Putamen (tissue), 1 donor: ENCODE data around the gene PLCH1.

ENCODE experiments used
- DNase-seq: peaks from one replicate; pipeline ENCODE4 v3.0.0-alpha.2; 2016; ENCODE audit warnings: low spot score

Gene PLCH1

GRCh38 chr3:155377847-155378246, 367.0 kb downstream of the PLCH1 start:
- peak; percentile 73 for DNase-seq

- DNase-seq = no peak
Measured at GRCh38 chr3:155377071-155377470, 367.8 kb downstream of the PLCH1 start.

DNA sequence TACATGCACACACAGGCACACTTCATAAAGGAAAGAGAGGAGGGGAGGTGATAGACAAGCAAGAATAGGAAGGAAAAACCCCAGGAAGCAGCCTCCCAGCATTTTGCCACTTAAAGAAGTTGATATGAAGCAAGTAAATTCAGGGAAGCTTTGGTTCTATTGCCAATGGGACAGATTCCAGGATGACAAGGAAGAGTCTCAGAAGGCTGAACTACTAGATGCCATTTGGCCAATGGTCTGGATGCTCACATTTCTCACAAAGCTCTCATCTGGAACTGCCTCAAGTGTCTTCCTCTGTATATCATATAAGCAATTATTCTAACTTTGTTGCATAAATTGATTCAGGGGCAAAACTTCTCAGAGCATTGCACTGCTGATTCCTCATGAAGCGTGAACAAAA, 372.6 kb downstream of the PLCH1 start:
- DNase-seq = no peak

DNA sequence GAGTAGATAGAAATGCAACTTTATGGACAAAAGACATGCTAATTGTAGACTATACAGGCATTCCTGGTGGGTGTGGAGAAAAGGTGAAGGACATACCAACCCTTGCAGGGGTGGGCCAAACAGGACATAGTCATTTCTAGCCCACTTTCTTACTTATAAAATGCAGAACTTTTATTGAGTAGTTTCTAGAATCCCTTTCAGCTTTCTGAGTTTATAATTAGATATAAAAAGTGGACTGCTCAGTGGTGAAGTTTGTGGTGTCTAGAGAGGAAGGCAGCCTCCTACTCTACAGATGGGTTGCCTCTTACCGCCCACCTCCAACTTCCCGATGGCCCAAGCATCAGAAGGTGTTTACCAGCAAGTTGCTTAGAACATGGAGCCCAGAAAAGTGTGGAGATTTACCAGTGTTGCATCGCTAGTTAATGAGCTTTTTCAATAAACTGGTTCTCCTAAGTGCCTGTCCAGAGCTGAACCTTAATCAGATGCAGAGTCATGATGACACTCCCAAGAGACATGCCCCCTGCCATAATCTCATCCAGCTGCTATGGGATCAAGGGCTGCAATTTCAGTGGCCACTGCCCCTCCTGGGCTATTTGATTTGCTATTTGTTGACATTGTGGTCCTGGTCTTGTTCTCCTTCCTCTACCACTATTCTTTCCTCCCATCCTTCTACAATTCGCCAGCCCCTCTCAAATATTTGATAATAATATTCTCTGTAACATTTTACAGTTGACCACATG, 373.9 kb downstream of the PLCH1 start:
- no peak for DNase-seq

GRCh38 chr3:155370198-155370597, 374.7 kb downstream of the PLCH1 start:
- peak; percentile 27 for DNase-seq

DNA sequence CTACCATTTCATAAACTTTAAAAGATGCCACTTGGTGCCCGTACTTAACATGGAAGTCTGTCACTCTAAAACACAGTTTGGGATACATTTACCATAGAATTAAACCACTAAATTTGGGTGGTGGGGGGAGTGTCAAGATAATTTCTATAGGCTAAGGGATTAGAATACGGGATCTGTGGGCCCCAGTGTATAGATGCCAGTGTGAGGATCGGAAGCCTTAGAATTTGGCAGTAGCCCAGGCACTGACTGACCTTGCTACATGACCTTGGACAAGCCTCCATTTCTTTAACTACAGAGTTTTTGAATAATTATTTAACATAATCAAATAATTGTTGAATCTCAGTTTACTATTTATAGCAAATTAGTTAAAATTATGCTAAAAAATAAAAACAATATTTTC, 375.1 kb downstream of the PLCH1 start:
- no peak for DNase-seq

DNA sequence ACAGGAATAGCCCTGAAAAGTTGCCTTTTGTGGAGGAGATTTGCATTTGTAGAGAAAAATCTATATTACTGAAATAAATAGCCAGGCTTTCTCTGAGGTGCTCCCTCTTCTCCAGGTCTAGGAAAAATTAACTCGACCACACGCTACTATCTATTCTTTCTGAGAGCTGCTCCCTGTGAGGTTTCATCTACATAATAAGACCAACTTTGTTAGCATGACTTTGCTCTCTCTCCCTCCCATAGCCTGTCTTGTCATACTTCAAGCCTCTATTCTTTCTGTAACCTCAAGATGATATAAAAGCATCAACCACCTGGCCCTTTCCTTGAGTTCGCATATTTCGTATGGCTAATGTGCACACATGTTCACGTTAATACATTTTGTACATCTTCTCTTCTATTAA, 375.6 kb downstream of the PLCH1 start:
- no peak for DNase-seq

DNA sequence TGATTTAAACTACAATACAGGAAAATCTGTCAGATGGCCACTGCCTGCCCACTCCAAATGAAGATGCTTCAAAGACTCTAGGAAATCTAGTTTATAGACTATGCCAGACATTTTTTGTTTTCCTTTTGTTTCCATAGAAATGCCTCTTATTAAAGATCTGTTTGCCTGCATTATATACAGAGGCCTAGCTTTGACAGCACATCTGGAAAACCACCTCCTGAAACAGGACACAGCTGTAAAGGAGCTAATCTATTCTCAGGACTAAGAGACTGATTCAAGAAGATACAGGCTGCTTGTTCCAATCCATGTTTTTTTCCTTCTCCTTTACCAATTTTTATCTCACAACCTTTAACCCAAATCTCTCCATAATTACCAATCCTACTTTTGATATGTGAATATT, 376.1 kb downstream of the PLCH1 start:
- DNase-seq = no peak

DNA sequence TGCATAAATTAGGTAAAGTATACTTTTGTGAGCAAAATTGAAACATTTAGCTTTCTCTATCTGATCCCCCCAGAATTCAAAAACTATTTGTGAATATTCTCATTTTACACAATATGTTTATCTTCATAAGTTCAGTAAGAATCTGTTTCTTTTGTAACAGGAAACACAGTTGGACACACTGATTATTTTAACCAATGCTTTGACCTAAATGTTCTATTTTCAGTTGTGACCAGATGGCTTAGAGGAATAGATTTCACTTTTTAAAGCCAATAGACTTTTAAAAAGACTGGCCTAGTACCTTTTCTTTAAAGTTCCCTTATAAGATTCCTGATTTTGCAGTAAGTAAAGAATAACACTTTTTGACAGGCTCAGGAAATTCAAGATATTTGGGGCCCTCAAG, 377.4 kb downstream of the PLCH1 start:
- DNase-seq = no peak

GRCh38 chr3:155365178-155365783, 379.6 kb downstream of the PLCH1 start:
- DNase-seq = no peak

- no peak for DNase-seq
Measured at GRCh38 chr3:155364492-155364891, 380.4 kb downstream of the PLCH1 start.

DNA sequence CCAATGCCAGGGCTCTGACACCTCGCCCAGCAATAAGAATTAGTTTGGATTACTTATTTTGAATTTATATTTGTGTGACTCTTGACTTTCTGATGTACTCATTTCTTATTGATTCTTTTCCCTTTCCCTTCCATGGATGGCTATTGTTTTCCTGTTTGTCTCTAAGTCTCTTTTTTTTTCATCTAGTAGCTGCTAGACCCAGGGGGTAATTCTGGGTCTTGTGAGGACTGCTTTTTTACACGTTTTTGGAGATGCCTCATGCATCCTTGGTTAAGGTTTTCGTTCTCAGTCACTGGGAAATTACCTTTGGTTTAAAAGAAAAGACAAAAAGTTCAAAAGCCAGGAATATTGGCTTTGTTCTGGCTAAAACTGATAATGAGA, 381.2 kb downstream of the PLCH1 start:
- DNase-seq = no peak

DNA sequence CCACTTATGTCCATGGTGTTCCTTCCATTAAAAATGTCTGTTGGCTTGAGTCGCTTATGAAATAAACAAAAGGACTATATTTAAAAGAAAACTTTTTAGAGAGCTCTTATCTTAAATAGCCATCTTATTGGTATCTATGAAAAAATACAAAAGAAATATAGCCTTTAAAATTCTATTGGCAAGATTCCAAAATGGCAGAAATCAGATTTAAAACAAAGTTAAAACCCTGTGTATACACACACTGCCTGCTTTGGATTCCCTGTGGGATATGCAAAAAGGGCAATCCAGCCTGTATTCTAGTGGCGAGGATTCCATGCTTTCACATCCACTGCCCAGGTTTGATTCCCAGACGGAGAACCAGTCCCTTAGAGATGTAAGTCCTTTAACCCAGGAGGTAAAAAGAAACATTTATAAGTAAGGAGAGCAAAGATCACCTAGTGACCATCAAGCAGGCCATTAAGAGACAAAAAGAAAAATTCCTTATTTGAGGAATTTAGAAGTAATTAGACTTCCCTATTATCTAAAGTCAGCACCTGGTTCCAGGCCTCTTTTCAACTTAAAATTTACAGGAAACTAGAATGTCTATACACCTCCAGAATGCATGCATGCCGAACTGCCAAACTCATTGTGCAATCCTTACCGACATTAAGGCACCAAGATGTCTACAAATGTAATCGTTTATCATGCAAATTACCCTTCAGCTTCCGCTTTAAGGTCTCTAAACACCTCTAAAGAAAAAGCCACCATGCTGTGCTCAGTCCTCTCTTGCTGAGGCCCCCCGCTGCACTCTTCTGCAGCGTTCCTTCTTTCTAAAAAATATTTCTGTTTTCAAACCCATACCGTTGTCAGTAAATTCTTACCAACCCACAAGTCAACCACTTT, 381.8 kb downstream of the PLCH1 start:
- DNase-seq = no peak

- no peak for DNase-seq
Measured at GRCh38 chr3:155360281-155360680, 384.6 kb downstream of the PLCH1 start.

GRCh38 chr3:155356594-155357370, 388.1 kb downstream of the PLCH1 start:
- DNase-seq = no peak

GRCh38 chr3:155354658-155355057, 390.2 kb downstream of the PLCH1 start:
- no peak for DNase-seq

DNA sequence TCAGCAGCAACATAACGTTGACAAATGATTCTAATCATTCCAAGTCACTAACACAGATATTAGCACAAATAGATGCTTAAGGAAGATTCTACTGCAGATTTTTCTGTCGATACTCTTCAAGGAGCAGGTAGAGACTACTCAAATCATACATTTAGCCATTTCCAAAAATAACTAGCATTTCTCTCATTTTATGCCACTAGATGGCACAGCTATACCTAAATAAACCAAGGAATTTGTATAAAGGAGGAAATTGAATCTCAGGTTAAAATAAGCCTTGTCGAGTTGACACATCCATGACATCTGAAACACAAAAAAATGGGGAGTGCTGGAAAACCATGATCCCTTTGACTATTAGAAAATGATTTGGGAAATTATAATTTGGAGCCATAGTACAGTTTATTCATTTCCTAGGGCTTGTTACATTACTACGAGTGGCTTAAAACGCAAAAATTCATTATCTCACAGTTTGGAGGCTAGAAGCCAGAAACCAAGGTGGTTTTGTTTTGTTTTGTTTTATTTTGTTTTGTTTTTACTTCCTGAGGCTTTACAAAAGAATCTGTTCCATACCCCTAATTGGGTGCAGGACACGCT, 391.9 kb downstream of the PLCH1 start:
- DNase-seq = peak; percentile 35

DNA sequence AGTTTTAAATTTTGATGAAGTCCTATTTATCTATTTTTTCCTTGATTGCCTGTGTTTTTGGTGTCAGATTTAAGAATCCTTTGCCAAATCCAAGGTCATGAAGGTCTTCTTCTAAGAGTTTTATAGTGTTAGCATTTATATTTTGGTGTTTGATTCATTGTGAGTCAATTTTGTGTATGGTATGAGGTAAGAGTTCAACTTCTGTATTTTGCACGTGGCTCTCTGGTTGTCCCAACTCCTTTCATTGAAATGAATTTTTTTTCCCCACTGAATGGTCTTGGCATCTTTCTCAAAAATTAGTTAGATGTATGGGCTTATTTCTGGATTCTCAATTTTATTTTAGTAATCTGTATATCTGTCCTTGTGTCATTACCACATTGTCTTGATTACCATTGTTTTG, 394.3 kb downstream of the PLCH1 start:
- DNase-seq = no peak

GRCh38 chr3:155347901-155348300, 397.0 kb downstream of the PLCH1 start:
- DNase-seq = no peak

DNA sequence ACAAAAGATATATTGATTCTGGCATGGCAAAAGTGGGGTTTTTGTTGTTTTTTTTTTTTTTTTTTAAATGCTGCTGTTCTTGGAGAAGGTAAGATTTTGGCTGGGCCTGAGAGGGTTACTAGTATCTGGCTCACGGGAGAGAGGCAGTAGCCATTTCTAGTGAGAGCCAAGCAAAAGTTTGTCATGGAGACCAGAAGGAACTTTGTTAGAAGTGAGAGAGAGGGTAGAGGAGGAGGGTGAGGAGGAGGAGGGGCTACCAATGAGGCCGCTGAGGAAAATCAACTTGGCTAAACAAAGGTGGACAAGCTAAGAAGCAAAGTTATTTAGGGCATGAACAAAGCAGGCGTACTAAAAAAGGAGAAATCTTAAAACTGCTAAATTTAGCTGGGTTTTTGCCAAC, 402.5 kb downstream of the PLCH1 start:
- peak; percentile 44 for DNase-seq

DNA sequence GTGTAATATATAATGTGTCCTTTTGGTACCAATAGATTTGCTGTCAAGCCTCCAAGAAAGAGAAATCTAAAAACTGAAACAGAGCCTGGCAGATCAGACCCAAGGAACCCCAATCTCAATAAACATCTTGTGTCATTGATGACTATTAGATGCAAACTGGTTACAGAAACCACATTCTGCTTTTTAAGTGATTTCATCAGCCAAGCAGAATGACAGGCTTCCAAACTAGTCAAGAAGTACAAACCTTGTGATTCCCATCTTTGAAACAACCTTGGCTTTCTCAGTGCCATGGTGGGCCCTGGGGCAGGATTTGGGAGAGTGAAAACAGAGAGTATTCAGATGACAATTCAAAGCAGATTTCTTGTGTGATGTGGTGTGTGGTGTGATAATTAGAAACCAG, 405.8 kb downstream of the PLCH1 start:
- no peak for DNase-seq
